Islet of Langerhans (tissue), 1 donor: ENCODE data around the gene TIMM44.
"Not testable (repeated sequence)": the region's sequence is repeated elsewhere in the genome, so short reads cannot be mapped to it uniquely, and the experiment has no call there.

Experiments used
- FAIRE-seq: peaks from one replicate; lab custom pipeline; 2011; peaks lifted over from hg19 to GRCh38; lab: Jason Lieb, UNC

The TIMM44 gene

DNA sequence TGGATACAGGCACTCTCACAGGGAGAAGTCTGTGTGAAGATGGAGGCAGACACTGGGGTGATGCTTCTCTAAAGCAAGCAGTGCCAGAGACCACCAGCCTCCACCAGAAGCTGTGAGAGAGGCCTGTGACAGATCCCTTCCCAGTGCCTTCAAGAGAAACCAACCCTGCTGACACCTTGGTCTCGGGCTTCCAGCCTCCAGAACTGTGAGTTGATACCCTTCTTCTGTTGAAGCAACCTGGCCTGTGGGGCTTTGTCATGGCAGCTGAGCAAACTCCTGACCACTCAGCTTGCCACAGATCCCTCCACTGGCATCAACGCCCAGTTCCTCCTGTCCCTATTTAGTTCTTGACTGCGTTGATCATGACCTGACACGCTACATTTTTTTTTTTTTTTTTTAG, 33.0 kb upstream of the TIMM44 start:
- no peak for FAIRE-seq

DNA sequence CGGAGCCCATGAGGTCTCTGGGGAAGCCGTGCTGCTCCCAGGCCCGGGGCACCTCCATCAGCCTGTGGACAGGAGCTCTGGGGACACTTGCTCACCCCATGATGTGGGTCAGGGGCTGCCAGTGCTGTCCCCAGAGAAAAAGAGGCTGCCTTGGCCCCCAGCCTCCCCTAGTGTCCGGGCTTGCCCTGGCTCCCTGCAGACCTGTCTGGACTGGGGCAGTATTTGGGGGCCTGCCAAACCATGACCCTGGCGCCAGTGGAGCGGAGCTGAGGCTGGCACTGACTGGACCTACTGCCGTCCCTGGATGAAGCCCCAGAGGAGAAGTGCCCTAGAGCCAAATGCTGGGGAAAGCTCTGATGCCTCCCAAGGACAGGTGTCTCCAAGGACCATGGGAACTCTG, 31.6 kb upstream of the TIMM44 start:
- no peak for FAIRE-seq

DNA sequence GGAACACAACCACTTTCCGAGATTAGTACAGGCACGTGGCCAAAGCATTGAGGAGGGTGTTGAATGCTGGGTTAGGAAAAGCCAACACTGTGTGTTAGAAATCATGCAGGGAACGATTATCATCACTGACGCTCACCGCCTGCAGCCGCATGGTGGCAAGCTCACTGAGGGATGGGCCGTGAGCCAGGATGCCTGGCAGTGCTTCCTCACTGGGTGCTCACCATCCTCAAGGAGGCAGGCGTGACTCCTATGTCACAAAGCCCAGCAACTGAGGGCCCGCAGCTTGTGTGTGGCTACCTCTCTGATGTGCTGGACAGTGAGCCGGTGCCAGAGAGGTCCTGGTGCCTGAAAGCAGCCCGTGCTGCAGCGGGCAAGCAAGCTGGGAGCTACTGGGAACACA, 30.4 kb upstream of the TIMM44 start:
- no peak for FAIRE-seq

- no peak for FAIRE-seq
These were observed 28.4 kb upstream of the TIMM44 start for GRCh38 chr19:7971553-7972520.

DNA sequence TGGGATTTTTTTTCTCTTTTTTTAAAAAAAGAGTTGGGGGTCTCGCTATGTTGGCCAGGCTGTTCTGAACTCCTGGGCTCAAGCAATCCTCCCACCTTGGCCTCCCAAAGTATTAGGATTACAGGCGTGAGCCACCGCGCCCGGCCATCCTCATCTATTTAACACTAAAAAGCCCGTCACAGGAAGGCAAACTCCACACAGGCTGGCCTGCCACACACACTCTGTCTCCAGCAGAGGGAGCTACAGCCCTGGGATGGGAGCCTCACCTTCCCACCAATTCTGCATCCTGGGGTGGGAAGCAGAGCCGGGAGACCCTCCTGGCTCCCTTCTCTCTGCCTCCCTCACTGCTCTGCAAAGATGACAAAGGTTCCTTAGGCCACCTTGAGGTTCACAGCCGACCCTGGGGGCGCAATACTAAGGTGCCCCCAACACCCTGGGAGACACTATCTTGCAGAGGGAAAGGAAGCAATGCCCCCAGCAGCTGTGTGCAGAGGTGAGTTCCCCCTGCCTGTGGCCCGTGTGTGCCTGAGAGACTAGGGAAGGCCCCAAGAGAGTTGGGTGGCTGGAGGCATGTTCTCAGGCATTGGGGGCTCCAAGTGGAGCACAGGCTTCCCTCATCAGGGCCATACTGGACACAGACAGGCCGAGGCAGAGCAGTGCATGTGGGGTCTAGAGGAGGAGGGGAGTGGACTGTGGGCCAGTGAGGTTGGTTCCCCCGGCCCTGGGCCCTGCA, 27.4 kb upstream of the TIMM44 start:
- FAIRE-seq = no peak

DNA sequence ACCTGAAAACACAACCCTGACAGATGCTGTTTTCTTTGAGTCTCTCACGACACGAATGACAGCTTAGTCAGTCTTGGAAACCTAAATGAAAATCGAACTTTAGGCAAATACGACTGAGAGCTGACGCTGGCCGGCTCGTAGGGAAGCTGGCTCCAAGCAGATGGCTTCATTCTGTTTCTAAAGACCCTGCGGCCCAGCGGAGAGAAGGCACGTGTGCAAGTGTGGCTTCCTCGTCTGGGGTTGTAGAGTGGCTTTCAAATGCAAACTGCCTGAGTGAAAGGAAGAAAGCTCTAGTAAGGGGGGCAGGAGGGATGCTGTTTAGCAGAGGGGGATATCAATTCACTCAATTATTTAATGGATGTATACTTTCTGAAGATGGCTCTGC, 26.1 kb upstream of the TIMM44 start:
- no peak for FAIRE-seq

GRCh38 chr19:7968796-7969554, 25.5 kb upstream of the TIMM44 start:
- FAIRE-seq = no peak

GRCh38 chr19:7968008-7968795, 24.7 kb upstream of the TIMM44 start:
- FAIRE-seq = no peak

DNA sequence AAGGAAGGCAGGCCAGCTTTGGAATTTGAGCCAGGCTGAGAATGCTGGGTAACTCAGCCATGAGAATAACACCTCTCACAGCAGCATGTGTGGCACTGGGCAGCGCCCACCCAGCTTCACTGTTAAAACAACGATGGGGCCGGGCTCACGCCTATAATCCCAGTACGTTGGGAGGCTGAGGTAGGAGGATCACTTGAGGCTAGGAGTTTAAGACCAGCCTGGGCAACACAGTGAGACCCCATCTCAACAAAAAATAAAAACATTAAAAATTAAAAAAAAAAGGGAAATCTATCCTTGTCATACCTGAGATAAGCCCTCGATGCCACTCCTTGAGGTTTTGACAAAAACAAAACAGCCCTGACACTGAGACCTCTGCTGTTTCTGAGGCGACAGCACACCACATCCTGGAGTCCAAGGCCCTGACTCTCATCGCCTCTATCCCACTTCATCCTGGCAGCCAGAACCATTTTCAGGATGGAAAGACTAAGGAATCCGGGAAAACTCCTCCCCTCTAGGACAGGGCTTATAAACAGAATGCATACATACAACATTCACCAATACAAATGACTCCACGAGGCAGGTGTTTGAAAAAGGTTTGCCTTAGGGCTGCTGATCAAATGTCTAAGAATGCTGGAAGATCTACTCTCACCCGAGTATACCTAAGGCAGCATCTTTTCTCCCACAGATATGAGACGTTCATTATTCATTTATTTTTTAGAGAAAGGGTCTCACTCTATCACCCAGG, 22.6 kb upstream of the TIMM44 start:
- no peak for FAIRE-seq

DNA sequence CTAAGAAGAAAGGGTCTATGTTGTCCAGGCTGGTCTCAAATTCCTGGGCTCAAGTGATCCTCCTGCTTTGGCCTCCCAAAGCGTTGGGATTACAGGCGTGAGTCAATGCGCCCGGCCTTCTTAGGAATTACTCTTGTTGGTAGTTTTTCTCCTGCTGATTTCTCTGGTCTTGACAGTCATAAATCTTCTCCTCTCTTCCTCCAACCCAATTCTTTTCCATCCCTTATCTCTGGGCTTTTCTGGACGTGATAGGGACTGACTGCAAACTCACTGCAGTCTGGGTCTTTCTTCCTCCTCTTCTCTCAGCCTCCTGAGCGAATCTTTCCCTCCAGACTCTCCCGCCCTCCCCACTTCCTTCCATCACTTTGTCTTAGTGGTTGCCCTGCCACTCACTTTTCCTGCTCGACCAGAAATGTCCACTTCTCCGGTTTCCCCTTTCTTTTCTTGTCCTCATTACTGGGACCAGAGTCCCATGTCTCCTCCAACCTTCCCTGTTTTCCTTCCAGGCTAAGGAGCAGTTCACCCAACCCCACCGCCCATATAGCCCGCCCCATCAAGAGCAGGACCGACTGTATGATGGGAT, 21.9 kb upstream of the TIMM44 start:
- no peak for FAIRE-seq

- no peak for FAIRE-seq
These were observed 20.1 kb upstream of the TIMM44 start for GRCh38 chr19:7963566-7963965.

DNA sequence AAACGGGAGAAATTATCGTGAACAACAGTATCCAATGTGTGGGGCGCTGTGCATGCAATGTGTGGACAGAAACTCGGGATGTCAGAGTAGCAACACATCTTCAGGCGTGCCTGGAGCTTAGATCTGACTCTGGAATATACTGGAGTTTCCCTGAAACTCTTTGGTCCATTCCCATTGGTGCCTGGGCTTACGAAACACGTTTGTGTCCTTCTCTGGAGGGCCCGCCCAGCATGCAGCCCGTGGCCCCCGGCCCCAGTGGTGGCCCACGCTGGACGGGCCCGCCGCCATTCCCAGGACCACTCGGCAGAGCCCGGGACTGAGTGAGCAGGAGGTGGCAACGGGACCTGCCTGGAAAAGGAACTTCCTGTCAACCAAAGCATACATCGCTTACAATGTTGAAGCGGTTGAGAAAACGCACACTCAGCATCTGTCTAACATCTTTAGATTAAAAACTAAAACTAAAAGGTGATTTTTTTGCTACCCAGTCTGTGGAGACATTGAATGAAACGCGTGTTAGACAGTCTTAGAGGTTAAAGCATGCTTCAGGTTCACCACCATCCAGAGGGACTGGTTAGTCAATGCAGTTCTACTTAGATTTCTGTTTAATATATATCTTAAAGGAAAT, 19.3 kb upstream of the TIMM44 start:
- FAIRE-seq = no peak

DNA sequence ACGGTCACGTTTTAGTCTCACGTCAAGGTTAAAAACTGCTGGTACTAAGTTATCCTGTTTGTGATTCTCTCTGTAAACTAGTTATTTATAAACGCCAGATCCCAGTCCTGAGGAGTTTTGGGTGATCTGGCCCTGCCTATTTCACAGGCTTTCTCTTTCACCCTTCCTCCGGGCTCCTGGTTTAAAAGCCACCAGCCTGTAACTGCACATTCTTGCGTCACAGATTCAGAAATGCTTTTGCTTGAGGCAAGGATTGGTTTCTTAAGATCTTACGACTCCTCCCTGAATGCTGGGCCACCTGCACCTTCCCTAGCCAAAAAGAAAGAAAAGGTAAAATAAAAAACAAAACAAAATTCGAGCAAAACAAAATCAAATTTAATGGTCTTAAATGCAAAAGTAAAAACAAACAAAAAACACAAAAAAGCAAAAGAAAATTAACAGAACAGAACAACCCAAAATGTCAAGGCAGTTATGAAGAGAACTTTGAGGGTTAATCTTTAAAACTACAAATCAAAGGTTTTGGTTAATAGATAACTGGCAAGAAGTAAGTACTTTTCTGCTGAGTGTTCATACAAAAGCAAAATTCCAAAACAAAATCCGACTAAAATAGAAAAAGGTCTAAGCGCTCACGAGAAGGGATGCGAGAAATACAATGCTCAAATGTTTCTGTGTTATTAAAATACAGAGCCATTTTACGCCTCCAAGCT, 18.6 kb upstream of the TIMM44 start:
- FAIRE-seq = peak; percentile 33

GRCh38 chr19:7961082-7961481, 17.6 kb upstream of the TIMM44 start:
- FAIRE-seq = not testable (repeated sequence)

- FAIRE-seq = no peak
These were observed 15.7 kb upstream of the TIMM44 start for GRCh38 chr19:7959211-7959610.

DNA sequence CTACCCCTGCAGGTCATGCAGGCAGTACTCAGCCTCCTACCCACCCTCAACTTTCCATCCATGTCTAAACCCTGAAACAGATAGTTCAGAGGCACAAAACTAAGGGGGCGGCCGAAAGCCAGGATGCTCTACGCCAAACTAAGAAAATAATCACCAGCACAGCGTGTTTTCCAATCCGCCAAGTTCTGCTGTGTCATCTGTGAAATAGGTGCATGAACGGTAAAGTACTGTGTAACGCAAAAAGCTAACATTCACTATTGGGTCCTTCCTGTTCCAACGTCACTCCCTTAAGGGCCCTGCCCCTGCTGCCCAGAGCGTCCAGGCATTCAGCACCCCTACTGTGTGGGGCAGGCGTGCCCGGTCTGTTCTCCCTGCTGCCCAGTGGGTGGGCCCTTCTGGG, 12.2 kb upstream of the TIMM44 start:
- FAIRE-seq = no peak

DNA sequence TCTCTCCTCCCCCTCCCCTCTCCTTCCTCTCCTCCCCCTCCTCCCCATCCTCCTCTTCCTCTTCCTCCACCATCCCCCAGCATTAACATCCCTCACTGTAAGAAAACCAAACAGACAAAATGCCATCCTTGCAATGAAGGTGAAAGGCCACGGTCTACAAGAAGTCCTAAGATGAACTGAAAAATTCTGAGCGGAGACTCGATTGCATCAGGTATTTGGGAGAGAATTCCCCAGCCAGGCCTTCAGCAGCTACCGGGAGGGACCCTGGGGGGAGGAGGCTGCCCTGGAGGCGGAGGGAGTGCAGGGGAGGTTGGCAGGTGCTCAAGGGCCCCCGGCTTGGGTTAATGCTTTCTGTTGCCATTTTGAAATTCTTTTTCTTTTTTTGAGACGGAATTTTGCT, 10.1 kb upstream of the TIMM44 start:
- FAIRE-seq = no peak

- FAIRE-seq = no peak
These were observed 9.6 kb upstream of the TIMM44 start for GRCh38 chr19:7953060-7953459.

GRCh38 chr19:7947939-7948338, 4.5 kb upstream of the TIMM44 start:
- no peak for FAIRE-seq
